Measurements from ENCODE around the gene TAS2R31.

DNA sequence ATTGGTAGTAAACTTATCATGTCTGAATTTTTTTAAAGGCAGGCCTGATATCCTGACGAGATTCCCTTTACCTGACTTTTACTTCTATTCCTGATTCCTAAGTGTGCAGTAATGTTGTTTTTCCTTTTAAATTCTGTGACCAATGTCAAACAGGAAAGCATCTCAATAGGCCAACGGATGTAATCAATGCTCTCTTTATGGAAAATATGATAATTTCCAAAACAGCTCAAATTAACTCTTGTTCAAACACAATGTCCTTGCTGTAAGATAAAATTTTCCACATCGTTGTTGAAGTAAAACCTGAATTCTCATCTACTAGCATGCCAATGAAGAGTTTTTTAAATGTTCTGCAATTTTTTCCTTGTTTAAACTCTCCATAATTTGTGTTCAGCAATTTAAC lies 8.0 kb upstream of the TAS2R31 start:
- TF ChIP-seq, protein P1, sequence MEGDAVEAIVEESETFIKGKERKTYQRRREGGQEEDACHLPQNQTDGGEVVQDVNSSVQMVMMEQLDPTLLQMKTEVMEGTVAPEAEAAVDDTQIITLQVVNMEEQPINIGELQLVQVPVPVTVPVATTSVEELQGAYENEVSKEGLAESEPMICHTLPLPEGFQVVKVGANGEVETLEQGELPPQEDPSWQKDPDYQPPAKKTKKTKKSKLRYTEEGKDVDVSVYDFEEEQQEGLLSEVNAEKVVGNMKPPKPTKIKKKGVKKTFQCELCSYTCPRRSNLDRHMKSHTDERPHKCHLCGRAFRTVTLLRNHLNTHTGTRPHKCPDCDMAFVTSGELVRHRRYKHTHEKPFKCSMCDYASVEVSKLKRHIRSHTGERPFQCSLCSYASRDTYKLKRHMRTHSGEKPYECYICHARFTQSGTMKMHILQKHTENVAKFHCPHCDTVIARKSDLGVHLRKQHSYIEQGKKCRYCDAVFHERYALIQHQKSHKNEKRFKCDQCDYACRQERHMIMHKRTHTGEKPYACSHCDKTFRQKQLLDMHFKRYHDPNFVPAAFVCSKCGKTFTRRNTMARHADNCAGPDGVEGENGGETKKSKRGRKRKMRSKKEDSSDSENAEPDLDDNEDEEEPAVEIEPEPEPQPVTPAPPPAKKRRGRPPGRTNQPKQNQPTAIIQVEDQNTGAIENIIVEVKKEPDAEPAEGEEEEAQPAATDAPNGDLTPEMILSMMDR (IDR thresholded peaks at IDR 0.05), result no peak
- no peak for TF ChIP-seq EZH2 (IDR thresholded peaks at IDR 0.05; ENCODE audit: borderline replicate concordance, insufficient read depth, low read depth, low read length, poor library complexity, severe bottlenecking)

Measured in B cell (primary cell).